GM21723 (cell line): ENCODE measurements around the gene EPHX1.

Experiments used
- ATAC-seq: cut with Tn5 transposase; IDR thresholded peaks from one replicate; pipeline ENCODE4 v1.9.1; 2021; ENCODE audit warnings: mild to moderate bottlenecking, moderate library complexity; ENCODE audit not compliant: unreplicated experiment

The EPHX1 gene

GRCh38 chr1:225840223-225840610, 30.3 kb downstream of the EPHX1 start:
- ATAC-seq = no peak

GRCh38 chr1:225840713-225841112, 30.8 kb downstream of the EPHX1 start:
- no peak for ATAC-seq

- no peak for ATAC-seq
Observed at GRCh38 chr1:225842074-225842473, 32.1 kb downstream of the EPHX1 start.

GRCh38 chr1:225842788-225843425, 33.0 kb downstream of the EPHX1 start:
- ATAC-seq = no peak

GRCh38 chr1:225843426-225843795, 33.5 kb downstream of the EPHX1 start:
- no peak for ATAC-seq

GRCh38 chr1:225844236-225845061, 34.5 kb downstream of the EPHX1 start:
- no peak for ATAC-seq

GRCh38 chr1:225845097-225845496, 35.2 kb downstream of the EPHX1 start:
- ATAC-seq = no peak

- no peak for ATAC-seq
Observed at GRCh38 chr1:225845571-225846259, 35.8 kb downstream of the EPHX1 start.

GRCh38 chr1:225846331-225847310, 36.7 kb downstream of the EPHX1 start:
- ATAC-seq = no peak

- ATAC-seq = peak; percentile 5
Observed at GRCh38 chr1:225847610-225848009, 37.7 kb downstream of the EPHX1 start.

- ATAC-seq = peak; percentile 76
Observed at GRCh38 chr1:225848030-225848955, 38.4 kb downstream of the EPHX1 start.

- ATAC-seq = no peak
Observed at GRCh38 chr1:225849925-225850324, 40.0 kb downstream of the EPHX1 start.

GRCh38 chr1:225850370-225850769, 40.4 kb downstream of the EPHX1 start:
- no peak for ATAC-seq

- peak; percentile 53 for ATAC-seq
Observed at GRCh38 chr1:225851805-225852204, 41.9 kb downstream of the EPHX1 start.

GRCh38 chr1:225852413-225853124, 42.6 kb downstream of the EPHX1 start:
- ATAC-seq = no peak

GRCh38 chr1:225853441-225853840, 43.5 kb downstream of the EPHX1 start:
- no peak for ATAC-seq

GRCh38 chr1:225855503-225856300, 45.8 kb downstream of the EPHX1 start:
- ATAC-seq = no peak

GRCh38 chr1:225857256-225857655, 47.3 kb downstream of the EPHX1 start:
- ATAC-seq = no peak
